ENCODE results near the gene TRAPPC2L.

DNA sequence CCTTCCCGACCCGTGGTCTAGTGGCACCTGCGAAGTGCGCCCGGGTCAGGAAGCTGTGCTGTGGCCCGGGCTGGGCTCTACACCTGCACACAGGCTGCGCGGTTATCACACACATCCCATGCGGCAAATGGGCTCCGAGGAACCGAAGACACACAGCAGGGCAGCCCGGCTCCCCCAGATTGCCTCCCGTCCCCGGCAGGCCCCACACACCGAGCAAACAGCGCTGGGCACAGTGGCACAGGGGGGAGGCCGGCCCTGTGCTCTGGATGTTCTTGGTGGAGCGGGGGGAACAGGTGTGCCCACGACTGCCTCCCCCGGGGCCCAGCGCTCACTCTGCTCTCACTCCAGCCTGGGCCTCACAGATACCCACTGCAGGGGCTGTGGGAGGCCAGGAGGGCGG lies 38.4 kb downstream of the TRAPPC2L start:
- TF ChIP-seq EP300 (IDR thresholded peaks at IDR 0.05) (no peak), POLR2A (IDR thresholded peaks at IDR 0.05) (no peak), POLR2AphosphoS5 (IDR thresholded peaks at IDR 0.05) (no peak)
- TF ChIP-seq, protein P1, sequence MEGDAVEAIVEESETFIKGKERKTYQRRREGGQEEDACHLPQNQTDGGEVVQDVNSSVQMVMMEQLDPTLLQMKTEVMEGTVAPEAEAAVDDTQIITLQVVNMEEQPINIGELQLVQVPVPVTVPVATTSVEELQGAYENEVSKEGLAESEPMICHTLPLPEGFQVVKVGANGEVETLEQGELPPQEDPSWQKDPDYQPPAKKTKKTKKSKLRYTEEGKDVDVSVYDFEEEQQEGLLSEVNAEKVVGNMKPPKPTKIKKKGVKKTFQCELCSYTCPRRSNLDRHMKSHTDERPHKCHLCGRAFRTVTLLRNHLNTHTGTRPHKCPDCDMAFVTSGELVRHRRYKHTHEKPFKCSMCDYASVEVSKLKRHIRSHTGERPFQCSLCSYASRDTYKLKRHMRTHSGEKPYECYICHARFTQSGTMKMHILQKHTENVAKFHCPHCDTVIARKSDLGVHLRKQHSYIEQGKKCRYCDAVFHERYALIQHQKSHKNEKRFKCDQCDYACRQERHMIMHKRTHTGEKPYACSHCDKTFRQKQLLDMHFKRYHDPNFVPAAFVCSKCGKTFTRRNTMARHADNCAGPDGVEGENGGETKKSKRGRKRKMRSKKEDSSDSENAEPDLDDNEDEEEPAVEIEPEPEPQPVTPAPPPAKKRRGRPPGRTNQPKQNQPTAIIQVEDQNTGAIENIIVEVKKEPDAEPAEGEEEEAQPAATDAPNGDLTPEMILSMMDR (IDR thresholded peaks at IDR 0.05) = no peak

Measured in upper lobe of left lung (tissue), 4 donors.